Measurements from ENCODE around the gene TIMM29.

The TIMM29 gene

DNA sequence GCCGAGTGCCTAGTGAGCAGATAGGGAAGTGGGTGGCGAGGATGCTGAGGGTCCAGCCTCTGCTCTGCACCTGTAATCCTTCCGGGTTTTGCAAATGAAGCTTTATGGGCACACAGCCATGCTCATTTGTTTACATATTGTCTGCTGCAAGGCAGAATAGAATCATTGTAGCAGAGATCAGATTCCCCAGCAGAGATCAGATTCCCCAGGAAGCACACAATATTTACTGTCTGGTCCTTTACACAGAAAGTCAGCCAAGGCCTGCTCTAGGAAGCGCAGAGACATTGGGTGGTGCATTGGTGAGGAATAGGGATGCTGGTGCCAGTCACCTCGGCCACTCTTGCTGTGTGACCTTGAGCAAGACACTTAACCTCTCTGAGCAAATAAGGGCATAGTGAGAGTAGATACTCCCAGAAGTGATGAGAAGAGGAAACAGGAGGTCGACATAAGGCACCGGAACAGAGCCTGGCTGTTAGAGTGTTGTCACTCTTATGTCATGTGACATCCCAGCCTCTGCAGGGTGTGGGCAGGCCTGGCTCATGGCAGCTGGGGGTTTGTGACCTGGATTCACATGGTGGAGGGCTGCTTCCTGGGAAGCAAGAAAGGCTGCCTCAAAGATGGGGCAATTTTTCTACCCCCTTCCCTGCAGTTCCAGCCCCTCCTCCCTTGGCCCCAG is 31.6 kb upstream of the TIMM29 start:
- Mint-ChIP-seq H3K4me3 (no peak overlapping the region), H3K4me1 (no peaks in the 10 kb centered on the region), H3K36me3 (ENCODE audit: low read depth) (no peaks in the 10 kb centered on the region), H3K27me3 (no peaks in the 10 kb centered on the region), H3K27ac (no peak overlapping the region), H3K9me3 (no peaks in the 10 kb centered on the region)
- DNase-seq (no peak), ATAC-seq (peak; percentile 22)

- peaks cover 5% of the 10 kb centered on the region for H3K36me3 Mint-ChIP-seq (ENCODE audit: low read depth)
- no peaks in the 10 kb centered on the region for H3K4me1 Mint-ChIP-seq
- H3K4me3 Mint-ChIP-seq: no peak overlapping the region
- no peaks in the 10 kb centered on the region for H3K27me3 Mint-ChIP-seq
- no peak for ATAC-seq
- H3K9me3 Mint-ChIP-seq: no peaks in the 10 kb centered on the region
- H3K27ac Mint-ChIP-seq: no peak overlapping the region
- no peak for DNase-seq
Observed at GRCh38 chr19:10898633-10899032, 30.0 kb upstream of the TIMM29 start.

- Mint-ChIP-seq H3K4me3 (no peak overlapping the region), H3K27me3 (no peaks in the 10 kb centered on the region), H3K27ac (no peak overlapping the region), H3K4me1 (no peaks in the 10 kb centered on the region), H3K36me3 (ENCODE audit: low read depth) (peaks cover 7% of the 10 kb centered on the region), H3K9me3 (no peaks in the 10 kb centered on the region)
- DNase-seq (no peak), ATAC-seq (no peak)
Observed at GRCh38 chr19:10899151-10899653, 29.4 kb upstream of the TIMM29 start.

GRCh38 chr19:10907925-10908324 is 20.7 kb upstream of the TIMM29 start:
- no peaks in the 10 kb centered on the region for H3K4me1 Mint-ChIP-seq
- DNase-seq (no peak), ATAC-seq (no peak)
- H3K27me3 Mint-ChIP-seq: no peaks in the 10 kb centered on the region
- H3K36me3 Mint-ChIP-seq (ENCODE audit: low read depth): peaks cover 16% of the 10 kb centered on the region
- H3K4me3 Mint-ChIP-seq: no peak overlapping the region
- H3K27ac Mint-ChIP-seq: no peak overlapping the region
- H3K9me3 Mint-ChIP-seq: no peaks in the 10 kb centered on the region

DNA sequence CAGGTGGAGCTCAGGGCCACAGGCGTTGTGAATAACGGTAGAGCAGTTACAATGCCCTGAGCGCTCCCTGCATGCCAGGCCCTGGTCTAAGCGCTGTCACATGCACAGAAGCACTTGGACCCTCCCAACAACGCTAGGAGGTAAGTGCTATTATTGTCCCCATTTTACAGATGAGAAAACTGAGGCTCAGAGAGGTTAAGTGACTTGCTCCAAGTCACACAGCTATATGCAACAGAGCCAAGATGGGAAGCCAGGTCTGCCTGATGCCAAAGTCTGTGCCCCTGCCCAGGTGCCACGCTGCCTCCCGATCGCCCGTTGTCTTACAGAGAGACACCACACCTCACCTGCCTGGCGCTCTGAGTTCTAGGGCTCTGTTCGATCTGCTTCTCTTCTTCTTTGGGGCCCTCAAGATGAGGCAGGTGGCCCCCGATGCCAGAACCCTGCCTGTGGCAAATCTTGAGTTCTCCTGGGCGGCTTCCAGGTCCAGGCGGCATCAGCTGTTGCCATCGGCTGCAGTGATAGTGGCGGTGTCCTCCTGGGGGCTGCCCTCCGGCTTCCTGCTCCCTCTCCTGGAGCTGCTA is 20.1 kb upstream of the TIMM29 start:
- H3K27ac Mint-ChIP-seq: no peak overlapping the region
- H3K4me1 Mint-ChIP-seq: no peaks in the 10 kb centered on the region
- H3K36me3 Mint-ChIP-seq (ENCODE audit: low read depth): peaks cover 13% of the 10 kb centered on the region
- H3K9me3 Mint-ChIP-seq: no peaks in the 10 kb centered on the region
- no peaks in the 10 kb centered on the region for H3K27me3 Mint-ChIP-seq
- DNase-seq (no peak), ATAC-seq (no peak)
- no peak overlapping the region for H3K4me3 Mint-ChIP-seq

DNA sequence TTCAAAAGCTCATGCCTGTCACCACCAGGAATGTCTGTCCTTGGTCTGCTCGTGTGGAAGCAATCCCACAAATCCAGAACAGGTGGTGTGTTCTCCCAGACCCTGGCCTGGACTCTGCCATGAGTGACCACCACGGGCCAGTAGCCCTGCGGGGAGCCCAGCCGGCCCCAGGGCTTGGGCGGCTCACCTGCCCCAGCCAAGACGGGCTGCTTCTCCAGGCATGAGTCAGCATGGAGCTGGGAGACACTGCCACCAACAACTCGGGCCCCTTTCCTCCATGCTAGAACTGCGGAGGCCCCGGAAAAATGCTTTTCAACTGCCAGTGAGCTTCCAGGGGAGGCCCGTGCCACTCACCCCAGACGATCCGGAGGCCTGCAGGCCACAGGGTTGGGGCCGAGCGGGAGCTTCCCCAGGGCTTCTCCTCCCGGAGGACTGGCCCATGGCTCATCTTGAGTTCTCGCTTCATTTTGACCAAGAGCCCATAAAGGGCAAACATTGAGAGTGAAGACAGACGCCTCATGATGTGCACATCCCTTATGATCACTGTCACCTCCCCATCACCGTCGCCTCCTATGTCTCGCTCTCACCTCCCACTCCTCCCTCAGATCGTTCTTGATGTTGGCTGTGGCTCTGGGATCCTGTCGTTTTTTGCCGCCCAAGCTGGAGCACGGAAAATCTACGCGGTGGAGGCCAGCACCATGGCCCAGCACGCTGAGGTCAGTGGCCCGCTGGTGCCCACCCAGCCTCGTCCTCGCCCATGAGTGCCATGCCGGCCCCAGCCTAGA is 16.8 kb upstream of the TIMM29 start:
- Mint-ChIP-seq H3K36me3 (ENCODE audit: low read depth) (peaks cover 13% of the 10 kb centered on the region), H3K4me3 (no peak overlapping the region)
- ATAC-seq: peak; percentile 12

DNA sequence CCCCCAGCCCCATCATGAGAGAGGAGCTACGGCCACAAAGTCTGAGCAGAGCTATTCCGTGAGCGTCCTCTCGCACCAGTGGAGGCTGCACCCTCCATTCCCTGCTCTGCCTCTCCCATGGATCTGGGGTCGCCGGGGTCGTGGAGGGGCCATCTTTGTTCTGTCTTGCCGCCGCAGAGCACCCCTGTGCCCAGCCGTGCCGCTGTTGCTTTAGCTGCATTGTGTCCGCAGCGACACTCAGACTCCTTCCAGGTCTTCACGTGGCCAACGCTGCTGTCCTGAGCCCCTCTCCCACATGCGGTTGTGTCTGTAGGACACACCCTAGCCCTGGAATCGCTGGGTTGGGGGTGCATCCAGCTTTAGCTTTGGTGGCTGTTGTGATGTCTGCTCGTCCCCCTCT is 16.0 kb upstream of the TIMM29 start:
- peaks cover 13% of the 10 kb centered on the region for H3K36me3 Mint-ChIP-seq (ENCODE audit: low read depth)

More for the DNA sequence above, 16.8 kb upstream of the TIMM29 start:
- no peak overlapping the region for H3K27ac Mint-ChIP-seq
- no peak for DNase-seq
- no peaks in the 10 kb centered on the region for H3K27me3 Mint-ChIP-seq
- no peaks in the 10 kb centered on the region for H3K4me1 Mint-ChIP-seq
- H3K9me3 Mint-ChIP-seq: no peaks in the 10 kb centered on the region

GRCh38 chr19:10913716-10914340 is 14.8 kb upstream of the TIMM29 start:
- Mint-ChIP-seq H3K27ac (no peak overlapping the region), H3K27me3 (no peaks in the 10 kb centered on the region), H3K4me3 (no peak overlapping the region), H3K4me1 (no peaks in the 10 kb centered on the region), H3K9me3 (no peaks in the 10 kb centered on the region), H3K36me3 (ENCODE audit: low read depth) (peaks cover 13% of the 10 kb centered on the region)
- DNase-seq: no peak
- no peak for ATAC-seq

More for the DNA sequence above, 16.0 kb upstream of the TIMM29 start:
- H3K4me1 Mint-ChIP-seq: no peaks in the 10 kb centered on the region
- no peaks in the 10 kb centered on the region for H3K9me3 Mint-ChIP-seq
- no peaks in the 10 kb centered on the region for H3K27me3 Mint-ChIP-seq
- no peak overlapping the region for H3K4me3 Mint-ChIP-seq
- no peak overlapping the region for H3K27ac Mint-ChIP-seq
- DNase-seq (no peak), ATAC-seq (no peak)

- H3K27ac Mint-ChIP-seq: no peak overlapping the region
- H3K4me1 Mint-ChIP-seq: no peaks in the 10 kb centered on the region
- ATAC-seq (peak; percentile 45), DNase-seq (no peak)
- no peaks in the 10 kb centered on the region for H3K27me3 Mint-ChIP-seq
- H3K4me3 Mint-ChIP-seq: no peak overlapping the region
- peaks cover 13% of the 10 kb centered on the region for H3K36me3 Mint-ChIP-seq (ENCODE audit: low read depth)
- no peaks in the 10 kb centered on the region for H3K9me3 Mint-ChIP-seq
Observed at GRCh38 chr19:10915130-10916091, 13.2 kb upstream of the TIMM29 start.

DNA sequence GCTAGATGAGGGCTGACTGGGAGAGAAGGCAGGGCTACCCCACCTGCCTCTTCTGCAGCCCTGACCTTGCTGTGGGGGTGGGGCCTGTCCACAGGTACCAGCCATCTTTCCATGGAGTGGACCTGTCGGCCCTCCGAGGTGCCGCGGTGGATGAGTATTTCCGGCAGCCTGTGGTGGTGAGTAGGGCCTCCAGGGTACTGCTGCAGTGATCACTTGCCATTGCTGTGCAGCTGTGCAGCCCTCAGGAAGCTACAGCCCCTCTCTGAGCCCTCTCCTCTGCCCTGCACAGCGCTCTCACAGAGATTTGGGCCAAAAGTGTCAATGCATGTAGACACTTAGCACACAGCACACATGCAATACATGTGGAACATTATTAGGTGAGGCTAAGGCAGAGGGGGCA is 12.0 kb upstream of the TIMM29 start:
- Mint-ChIP-seq H3K4me3 (no peak overlapping the region), H3K27ac (no peak overlapping the region), H3K4me1 (no peaks in the 10 kb centered on the region), H3K27me3 (no peaks in the 10 kb centered on the region), H3K9me3 (no peaks in the 10 kb centered on the region), H3K36me3 (ENCODE audit: low read depth) (peaks cover 13% of the 10 kb centered on the region)
- ATAC-seq (no peak), DNase-seq (no peak)

GRCh38 chr19:10918359-10918758 is 10.3 kb upstream of the TIMM29 start:
- DNase-seq: no peak
- no peak for ATAC-seq
- H3K4me1 Mint-ChIP-seq: no peaks in the 10 kb centered on the region
- H3K36me3 Mint-ChIP-seq (ENCODE audit: low read depth): peaks cover 6% of the 10 kb centered on the region
- H3K27me3 Mint-ChIP-seq: no peaks in the 10 kb centered on the region
- no peak overlapping the region for H3K27ac Mint-ChIP-seq
- H3K4me3 Mint-ChIP-seq: no peak overlapping the region
- no peaks in the 10 kb centered on the region for H3K9me3 Mint-ChIP-seq

DNA sequence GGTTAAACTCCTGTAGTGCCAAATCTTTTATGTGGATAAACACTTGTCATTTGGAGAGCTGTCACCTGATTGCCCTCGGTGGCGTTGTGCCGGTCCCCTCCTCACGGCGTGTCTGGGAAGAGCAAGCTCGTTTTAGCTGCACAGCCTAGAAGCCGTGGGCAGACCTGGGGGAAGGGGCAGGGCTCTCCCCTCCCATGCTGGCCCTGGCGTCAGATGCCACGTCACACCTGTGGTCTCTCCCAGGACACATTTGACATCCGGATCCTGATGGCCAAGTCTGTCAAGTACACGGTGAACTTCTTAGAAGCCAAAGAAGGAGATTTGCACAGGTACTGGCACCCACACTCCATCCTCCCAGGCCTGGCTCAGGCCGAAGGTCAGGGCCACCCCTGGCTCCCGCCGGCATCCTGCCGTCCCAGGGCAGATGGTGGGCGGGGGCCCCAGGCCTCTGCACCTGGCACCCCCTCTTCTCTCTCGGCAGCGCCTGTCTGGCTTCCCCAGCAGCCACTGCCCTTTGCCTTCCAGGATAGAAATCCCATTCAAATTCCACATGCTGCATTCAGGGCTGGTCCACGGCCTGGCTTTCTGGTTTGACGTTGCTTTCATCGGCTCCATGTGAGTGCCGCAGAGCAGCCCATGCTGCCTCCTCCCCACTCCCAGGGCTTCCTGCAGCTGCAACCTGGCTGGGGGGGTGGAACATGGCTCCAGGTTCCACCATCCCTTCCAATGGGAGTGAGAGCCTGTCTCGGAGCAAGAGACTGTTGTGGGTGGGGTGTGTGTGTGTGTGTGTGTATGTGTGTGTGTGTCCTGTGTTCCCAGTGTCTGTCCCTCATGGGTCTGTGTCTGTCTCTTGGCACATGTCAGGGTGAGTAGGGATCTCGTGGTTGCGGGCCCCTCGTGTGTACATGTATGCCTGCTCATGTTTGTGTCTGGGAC is 9.0 kb upstream of the TIMM29 start:
- H3K4me3 Mint-ChIP-seq: no peak overlapping the region

GRCh38 chr19:10920288-10920655 is 8.3 kb upstream of the TIMM29 start:
- Mint-ChIP-seq H3K36me3 (ENCODE audit: low read depth) (peaks cover 6% of the 10 kb centered on the region), H3K4me3 (no peak overlapping the region), H3K4me1 (no peaks in the 10 kb centered on the region), H3K9me3 (no peaks in the 10 kb centered on the region), H3K27me3 (no peaks in the 10 kb centered on the region), H3K27ac (no peak overlapping the region)
- DNase-seq (no peak), ATAC-seq (no peak)

More for the DNA sequence above, 9.0 kb upstream of the TIMM29 start:
- Mint-ChIP-seq H3K4me1 (no peaks in the 10 kb centered on the region), H3K36me3 (ENCODE audit: low read depth) (peaks cover 6% of the 10 kb centered on the region), H3K27ac (no peak overlapping the region), H3K27me3 (no peaks in the 10 kb centered on the region), H3K9me3 (no peaks in the 10 kb centered on the region)
- no peak for ATAC-seq
- DNase-seq: no peak
